GM12878 (cell line): ENCODE measurements around the gene TMEM25. TPM values are rescaled to one million over a fixed set of nuclear protein-coding genes. Genes with fewer than 3 reads are reported as not detected.

Experiments
- ATAC-seq: fragments of 200-7000 bp; cut with Tn5 transposase; 3 replicates; pipeline ENCODE4 v1.9.1; 2020; ENCODE audit warnings: mild to moderate bottlenecking, moderate library complexity
- BruUV-seq: library from RNA; stranded (reverse); fragments of 400-500 nt; replicated peaks from 2 replicates; lab custom pipeline; 2021; lab: Mats Ljungman, UMichigan
- CTCF ChIA-PET: fragments of 300-600 bp; sonication (Branson Sonifier 250); formaldehyde crosslinking; extraction: SDS; loops from one replicate; lab custom pipeline; 2021; ENCODE audit warnings: inconsistent platforms; lab: Yijun Ruan, JAX
- POLR2A ChIA-PET: fragments of 350-600 bp; formaldehyde crosslinking; extraction: SDS; loops from one replicate; lab custom pipeline; 2021; ENCODE audit warnings: inconsistent platforms; lab: Charles Lee
- RAD21 ChIA-PET: fragments of 300-600 bp; sonication (Branson Sonifier 250); formaldehyde crosslinking; loops from one replicate; lab custom pipeline; 2023; ENCODE audit warnings: antibody characterized with exemption; ENCODE audit not compliant: unreplicated experiment; lab: Charles Lee
- SMC1A ChIA-PET: fragments of 300-600 bp; sonication (Branson Sonifier 250); formaldehyde crosslinking; loops from one replicate; lab custom pipeline; 2023; ENCODE audit not compliant: unreplicated experiment, uncharacterized antibody; lab: Charles Lee
- DNase-seq: peaks from one replicate; pipeline ENCODE4 v3.0.0-alpha.2; 2011; ENCODE audit warnings: low read depth, low spot score
- FAIRE-seq: peaks from 3 replicates; lab custom pipeline; 2011; peaks lifted over from hg19 to GRCh38; lab: Jason Lieb, UNC
- H2AFZ ChIP-seq: 2 replicates; pipeline ENCODE4 v1.6.0; 2011; ENCODE audit warnings: low read depth, low read length, control low read depth; ENCODE audit not compliant: control insufficient read depth
- H3K27ac ChIP-seq: 2 replicates; pipeline ENCODE4 v1.5.1; 2011; ENCODE audit warnings: control low read depth; ENCODE audit not compliant: control insufficient read depth, insufficient read depth
- H3K27me3 ChIP-seq, 2 experiments: replicated peaks in 1 of 2; 2 replicates each; pipeline versions ENCODE4 v1.6.0 to v1.6.1; 2011; ENCODE audit warnings: low read length in 1 of 2; ENCODE audit not compliant: control insufficient read depth in 2 of 2, insufficient read depth in 2 of 2
- H3K36me3 ChIP-seq, 2 experiments: 2 replicates each; pipeline ENCODE4 v1.5.1; 2011; ENCODE audit warnings: low read length in 1 of 2; ENCODE audit not compliant: control insufficient read depth in 2 of 2, insufficient read depth in 2 of 2
- H3K4me1 ChIP-seq: 2 replicates; pipeline ENCODE4 v1.6.1; 2011; ENCODE audit warnings: mild to moderate bottlenecking, low read length, moderate library complexity, mixed read lengths; ENCODE audit not compliant: control insufficient read depth, insufficient read depth
- H3K4me2 ChIP-seq: 2 replicates; pipeline ENCODE4 v1.6.0; 2011; ENCODE audit warnings: control low read depth; ENCODE audit not compliant: control insufficient read depth, insufficient read depth
- H3K4me3 ChIP-seq: fragments of 200-600 bp; sonication (generic); 2 replicates; pipeline ENCODE4 v1.5.1; 2016
- H3K79me2 ChIP-seq: 2 replicates; pipeline ENCODE4 v1.6.0; 2011; ENCODE audit warnings: low read length; ENCODE audit not compliant: control insufficient read depth, insufficient read depth
- H3K9ac ChIP-seq: 2 replicates; pipeline ENCODE4 v1.8.0; 2011; ENCODE audit warnings: low read length, control low read depth, mixed read lengths; ENCODE audit not compliant: control insufficient read depth, insufficient read depth
- H3K9me3 ChIP-seq: replicated peaks from 3 replicates; pipeline ENCODE4 v1.5.1; 2011; ENCODE audit warnings: mild to moderate bottlenecking, low read length; ENCODE audit not compliant: control insufficient read depth, insufficient read depth
- H4K20me1 ChIP-seq: 2 replicates; pipeline ENCODE4 v1.6.0; 2011; ENCODE audit not compliant: control insufficient read depth, insufficient read depth
- IKZF1 ChIP-seq: fragments of 450-650 bp; conservative IDR thresholded peaks from 2 replicates; pipeline ENCODE4 v1.6.1; 2017; ENCODE audit warnings: antibody characterized with exemption, mild to moderate bottlenecking
- PAX8 ChIP-seq: fragments of 450-650 bp; IDR thresholded peaks from 2 replicates; pipeline ENCODE4 v1.6.1; 2017; ENCODE audit warnings: mild to moderate bottlenecking, moderate library complexity
- PKNOX1 ChIP-seq: fragments of 450-650 bp; IDR thresholded peaks from 2 replicates; pipeline ENCODE4 v1.6.1; 2016; ENCODE audit warnings: mild to moderate bottlenecking
- RB1 ChIP-seq: fragments of 450-650 bp; formaldehyde crosslinking; IDR thresholded peaks from 2 replicates; pipeline ENCODE4 v1.6.1; 2017; ENCODE audit warnings: mild to moderate bottlenecking, borderline replicate concordance
- ZBTB11 ChIP-seq: fragments of 450-650 bp; formaldehyde crosslinking; IDR thresholded peaks from 2 replicates; pipeline ENCODE4 v1.5.0; 2022; ENCODE audit warnings: mild to moderate bottlenecking, missing genetic modification characterization
- ZNF384 ChIP-seq: IDR thresholded peaks from 2 replicates; pipeline ENCODE4 v1.6.1; 2012; ENCODE audit warnings: low read depth, mild to moderate bottlenecking, low read length, improper control_type of control experiment, borderline replicate concordance
- ZNF687 ChIP-seq: fragments of 450-650 bp; IDR thresholded peaks from 2 replicates; pipeline ENCODE4 v1.6.1; 2017; ENCODE audit warnings: mild to moderate bottlenecking, moderate library complexity
- WGBS: methylation state at CpG from one replicate; pipeline ENCODE4 v1.1.6; 2016; ENCODE audit warnings: low lambda C conversion rate; ENCODE audit not compliant: insufficient replicate concordance, insufficient coverage; ENCODE audit errors: missing lambda C conversion rate; 5-methylcytosine and 5-hydroxymethylcytosine counted together
- in situ Hi-C: fragments of 300-500 bp; cut with MboI; formaldehyde crosslinking; loops from 9 replicates; pipeline ENCODE4 v1.14.3; 2018; ENCODE audit warnings: mixed read lengths
- intact Hi-C: fragments of 100-400 bp; cut with micrococcal nuclease; formaldehyde crosslinking; loops from one replicate; pipeline ENCODE4 v1.14.2; 2022; ENCODE audit not compliant: unreplicated experiment
- polyA plus RNA-seq, 11 experiments: library from polyadenylated mRNA; depleted of rRNA in 4 of 11; unstranded in 6 of 11; stranded (reverse) in 5 of 11; fragments of >200 nt; fragmentation: Nextera tagmentation in 4 of 11; fragmentation: Illumina TruSeq in 1 of 11; extraction: Ambion mirVana in 4 of 11; extraction: Trizol in 1 of 11; gene quantifications; 1 replicate in 1 of 11; 2 replicates in 10 of 11; pipeline versions ENCODE4 v1.2.1 to v1.2.3, GENCODE V29; 2011 to 2016; ENCODE audit warnings: inconsistent platforms in 2 of 11, missing spikeins in 2 of 11, low read depth in 1 of 11
- total RNA-seq, 4 experiments: library from RNA; depleted of rRNA in 3 of 4; stranded (reverse); fragments of >200 nt in 3 of 4; fragmentation: Illumina TruSeq in 1 of 4; extraction: Trizol in 1 of 4; gene quantifications; 2 replicates each; pipeline versions ENCODE4 v1.2.1 to v1.2.3, GENCODE V29; 2013 to 2021

Gene TMEM25
- total and polyA plus RNA-seq, 10 of the 15 experiments (the other 5 are each of a cell fraction or from before 2014, with no cell fraction given): 1.4 to 13.9 (median 7.8) TPM

- TF ChIP-seq ZBTB11 (no peak), RB1 (no peak), IKZF1 (no peak), PAX8 (no peak)
Observed at GRCh38 chr11:118565051-118565450, 34.1 kb downstream of the TMEM25 start (continued).

GRCh38 chr11:118569670-118570069 is 38.7 kb downstream of the TMEM25 start:
- DNase-seq (no peak), FAIRE-seq (no peak)
- Histone ChIP-seq H3K4me2 (no peak overlapping the region), H3K4me1 (peaks cover 7% of the 10 kb centered on the region; the same call in 1 of the 2 replicates), H3K27me3 (no peaks in the 10 kb centered on the region), H3K27ac (no peak overlapping the region), H3K9me3 (no peaks in the 10 kb centered on the region), H2AFZ (no peak overlapping the region), H3K9ac (no peak overlapping the region)
- in situ Hi-C loops: no loop called here
- 55% methylated on average over 2 of the region's 2 CpGs for WGBS
- POLR2A ChIA-PET: interaction anchor here (0.6 to 0.8 kb wide), 3 partner anchors 134 to 545 kb away, joined by 3 to 8 read pairs (median 3); no protein-coding TSS in a partner anchor
- TF ChIP-seq ZBTB11: no peak
- no peak for TF ChIP-seq PKNOX1
- TF ChIP-seq ZNF384: no peak
- no peak for TF ChIP-seq ZNF687
- TF ChIP-seq, all 136 proteins: peak for 0
- no peak for ATAC-seq
- intact Hi-C loops: loop anchor here (5.0 to 10.0 kb wide), 3 partner anchors 37 to 422 kb away; partner anchors contain the start of gene TMEM25
- ChIA-PET RAD21 (interaction anchor here (0.6 to 1.9 kb wide), 2 partner anchors 39 to 1053 kb away, joined by 3 to 4 read pairs; no protein-coding TSS in a partner anchor), SMC1A (interaction anchor here (0.6 to 1.2 kb wide), 3 partner anchors 42 to 371 kb away, joined by 3 read pairs; no protein-coding TSS in a partner anchor), CTCF (interaction anchor here (0.9 kb wide), 1 partner anchor 43 kb away, joined by 3 read pairs; no protein-coding TSS in a partner anchor)
- BruUV-seq: no TSS peak
- H3K4me3 ChIP-seq: no peak overlapping the region
- H3K79me2 ChIP-seq: peaks cover 27% of the 10 kb centered on the region
- H3K36me3 ChIP-seq: no peaks in the 10 kb centered on the region
- H4K20me1 ChIP-seq: 0 out of 2 replicates have a peak, but pooled peaks cover 2% of the 10 kb centered on the region
